Colonic mucosa (tissue), 4 donors: ENCODE results near the gene RPL22L1. TPM values are rescaled to one million over a fixed set of nuclear protein-coding genes. Genes with fewer than 3 reads are reported as not detected.
"Not testable (repeated sequence)": the region's sequence is repeated elsewhere in the genome, so short reads cannot be mapped to it uniquely, and the experiment has no call there.

Source experiments
- DNase-seq: peaks from one replicate; pipeline ENCODE4 v3.0.0-alpha.2; 2020
- H3K27ac ChIP-seq: fragments of 200-600 bp; one replicate; pipeline ENCODE4 v1.8.0; 2021
- H3K27me3 ChIP-seq: fragments of 200-600 bp; one replicate; pipeline ENCODE4 v1.8.0; 2021
- H3K36me3 ChIP-seq: fragments of 200-600 bp; one replicate; pipeline ENCODE4 v1.8.0; 2021
- H3K4me1 ChIP-seq: fragments of 200-600 bp; one replicate; pipeline ENCODE4 v1.8.0; 2021; ENCODE audit warnings: mild to moderate bottlenecking
- H3K4me3 ChIP-seq: fragments of 200-600 bp; one replicate; pipeline ENCODE4 v1.8.0; 2021
- H3K9ac ChIP-seq, 2 donors: one replicate each; pipeline ENCODE4 v1.7.0; 2013; ENCODE audit warnings: control low read depth in 2 of 2, low read depth in 2 of 2, low read length in 2 of 2
- H3K9me3 ChIP-seq: fragments of 200-600 bp; one replicate; pipeline ENCODE4 v1.8.0; 2021
- CTCF ChIP-seq: fragments of 200-600 bp; IDR thresholded peaks from one replicate; pipeline ENCODE4 v1.8.0; 2022; ENCODE audit warnings: antibody characterized with exemption, mild to moderate bottlenecking
- intact Hi-C: fragments of 100-400 bp; cut with DNase I; formaldehyde crosslinking; loops from one replicate; pipeline ENCODE4 v1.14.1; 2022
- total RNA-seq, 2 donors: library from RNA; stranded (reverse); fragmentation: NEBNext Ultra II Directional in 1 of 2; extraction: Animal tissue kit (Norgen Biotek cat#: 25700) in 1 of 2; gene quantifications; one replicate each; pipeline ENCODE4 v1.2.1, GENCODE V29; 2021
- donor health status: healthy.
- donor health status: DM: no; HTN: no; CAD: no.
- donor health status: DM: no; HTN: no; CAD: no.

Gene RPL22L1
- total RNA-seq, 2 donors from 2014 or later, result 37.7 to 67.8 TPM

- Histone ChIP-seq H3K9ac (no peak overlapping the region), H3K27me3 (no peaks in the 10 kb centered on the region), H3K4me1 (no peaks in the 10 kb centered on the region), H3K36me3 (no peaks in the 10 kb centered on the region), H3K4me3 (no peak overlapping the region), H3K9me3 (no peaks in the 10 kb centered on the region), H3K27ac (no peak overlapping the region)
- no peak for DNase-seq
- no peak for TF ChIP-seq CTCF
- intact Hi-C loops, result no loop called here
Measured at GRCh38 chr3:170830580-170830979, 39.4 kb downstream of the RPL22L1 start.

GRCh38 chr3:170829546-170830272 lies 40.3 kb downstream of the RPL22L1 start:
- H3K36me3 ChIP-seq, result no peaks in the 10 kb centered on the region
- intact Hi-C loops, result no loop called here
- H3K27ac ChIP-seq, result no peak overlapping the region
- H3K4me1 ChIP-seq, result no peaks in the 10 kb centered on the region
- no peaks in the 10 kb centered on the region for H3K9me3 ChIP-seq
- TF ChIP-seq CTCF, result no peak
- no peaks in the 10 kb centered on the region for H3K27me3 ChIP-seq
- H3K9ac ChIP-seq, result no peak overlapping the region
- DNase-seq, result no peak
- no peak overlapping the region for H3K4me3 ChIP-seq

- no peak overlapping the region for H3K4me3 ChIP-seq
- no peak overlapping the region for H3K27ac ChIP-seq
- H3K36me3 ChIP-seq, result no peaks in the 10 kb centered on the region
- H3K4me1 ChIP-seq, result no peaks in the 10 kb centered on the region
- H3K9me3 ChIP-seq, result no peaks in the 10 kb centered on the region
- intact Hi-C loops, result no loop called here
- no peak for DNase-seq
- no peak for TF ChIP-seq CTCF
- no peaks in the 10 kb centered on the region for H3K27me3 ChIP-seq
- no peak overlapping the region for H3K9ac ChIP-seq
Measured at GRCh38 chr3:170826047-170826446, 43.9 kb downstream of the RPL22L1 start.

GRCh38 chr3:170823562-170823961 lies 46.4 kb downstream of the RPL22L1 start:
- H3K9ac ChIP-seq, H3K9me3 ChIP-seq, DNase-seq, H3K27me3 ChIP-seq, H3K4me1 ChIP-seq, H3K4me3 ChIP-seq, H3K27ac ChIP-seq, H3K36me3 ChIP-seq, intact Hi-C loops: not testable (repeated sequence)

- not testable (repeated sequence) for H3K27me3 ChIP-seq, H3K27ac ChIP-seq, H3K9me3 ChIP-seq, H3K9ac ChIP-seq, H3K4me1 ChIP-seq, H3K4me3 ChIP-seq, H3K36me3 ChIP-seq, DNase-seq
- intact Hi-C loops, result loop anchor here (10.0 kb wide), 1 partner anchor 504 kb away; no protein-coding TSS in a partner anchor
Measured at GRCh38 chr3:170818325-170818724, 51.7 kb downstream of the RPL22L1 start.

- not testable (repeated sequence) for H3K4me3 ChIP-seq, H3K4me1 ChIP-seq
Measured at GRCh38 chr3:170817471-170817870, 52.5 kb downstream of the RPL22L1 start.

GRCh38 chr3:170816841-170817240 lies 53.2 kb downstream of the RPL22L1 start:
- intact Hi-C loops, result loop anchor here (10.0 kb wide), 1 partner anchor 502 kb away; no protein-coding TSS in a partner anchor
- H3K36me3 ChIP-seq, result no peaks in the 10 kb centered on the region
- H3K4me3 ChIP-seq, result no peak overlapping the region
- no peak overlapping the region for H3K27ac ChIP-seq
- DNase-seq, result no peak
- H3K9me3 ChIP-seq, result no peaks in the 10 kb centered on the region
- TF ChIP-seq CTCF, result no peak
- no peak overlapping the region for H3K9ac ChIP-seq
- no peaks in the 10 kb centered on the region for H3K27me3 ChIP-seq
- no peaks in the 10 kb centered on the region for H3K4me1 ChIP-seq

More at GRCh38 chr3:170817471-170817870, 52.5 kb downstream of the RPL22L1 start:
- intact Hi-C loops, result loop anchor here (10.0 kb wide), 1 partner anchor 503 kb away; no protein-coding TSS in a partner anchor
- H3K9me3 ChIP-seq, H3K27ac ChIP-seq, H3K36me3 ChIP-seq, H3K27me3 ChIP-seq, DNase-seq, H3K9ac ChIP-seq: not testable (repeated sequence)
